ENCODE data around the gene NID1. TPM values are rescaled to one million over a fixed set of nuclear protein-coding genes. Genes with fewer than 3 reads are reported as not detected.

Gene NID1
- total RNA-seq, 1 experiment from 2014 or later, result 0.32 TPM

DNA sequence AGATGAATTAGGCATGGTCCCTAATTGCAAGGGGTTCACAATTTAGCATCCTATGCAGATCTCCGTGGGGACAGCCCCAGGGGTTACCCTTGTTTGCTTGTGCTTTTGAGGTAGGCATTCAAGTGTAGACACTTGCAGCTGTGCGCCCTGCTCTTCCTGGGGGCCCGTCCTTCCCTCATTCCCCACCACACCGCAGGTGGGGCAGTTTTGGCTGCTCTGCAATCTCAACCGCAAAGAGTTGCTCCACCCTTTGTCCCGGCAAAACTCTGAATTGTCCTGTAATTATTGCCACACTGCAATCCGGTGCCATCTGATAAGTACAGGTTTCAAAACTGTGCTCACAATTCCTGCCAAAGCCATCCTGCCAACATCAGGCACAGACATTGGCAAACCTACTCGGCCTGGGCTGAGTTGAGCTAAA, 132.8 kb downstream of the NID1 start (continued):
- no peak for TF ChIP-seq REST (IDR thresholded peaks at IDR 0.05; ENCODE audit: low read depth)
- TF ChIP-seq FOSL1 (IDR thresholded peaks at IDR 0.05; ENCODE audit: low read depth), result no peak
- no peak for TF ChIP-seq EGR1 (IDR thresholded peaks at IDR 0.05; ENCODE audit: low read depth)
- no peak for TF ChIP-seq ZNF274 (IDR thresholded peaks at IDR 0.05; ENCODE audit: low read depth, low read length)
- TF ChIP-seq POLR2AphosphoS5 (IDR thresholded peaks at IDR 0.05; ENCODE audit: low read depth, low read length), result no peak
- no peak for TF ChIP-seq EZH2 (IDR thresholded peaks at IDR 0.05)
- no peak for TF ChIP-seq TCF7L2 (IDR thresholded peaks at IDR 0.05; ENCODE audit: borderline replicate concordance, extremely low read depth, insufficient read depth, insufficient read length)
- no peak for TF ChIP-seq POLR2A (IDR thresholded peaks at IDR 0.05; ENCODE audit: borderline replicate concordance, extremely low read depth, insufficient read depth, insufficient read length)

GRCh38 chr1:235931171-235931738, 133.6 kb downstream of the NID1 start:
- Histone ChIP-seq H2AFZ (ENCODE audit: low read depth, low read length, poor library complexity, severe bottlenecking) (no peak overlapping the region), H4K20me1 (ENCODE audit: insufficient read depth) (no peaks in the 10 kb centered on the region), H3K4me1 (ENCODE audit: control insufficient read depth in 1 of 2, insufficient read depth in 2 of 2, low read length in 2 of 2) (peaks cover 0 to 2% of the 10 kb centered on the region in 2 experiments; a peak in 1 of 4 replicates), H3K9ac (ENCODE audit: low read length) (no peak overlapping the region), H3K27ac (ENCODE audit: low read depth, low read length) (no peak overlapping the region), H3K4me3 (replicated peaks in 1 of 2; ENCODE audit: low read depth in 1 of 2, low read length in 2 of 2) (no peak overlapping the region), H3K9me3 (ENCODE audit: control insufficient read depth in 1 of 2, insufficient read depth in 1 of 2, low read depth in 1 of 2, low read length in 2 of 2) (no peaks in the 10 kb centered on the region), H3K27me3 (ENCODE audit: insufficient read depth, low read length) (no peaks in the 10 kb centered on the region), H3K9me2 (ENCODE audit: insufficient read depth) (no peaks in the 10 kb centered on the region; the same call in 1 of the 2 replicates), H3K36me3 (ENCODE audit: control insufficient read depth in 1 of 2, insufficient read depth in 2 of 2, low read length in 2 of 2) (no peaks in the 10 kb centered on the region), H3K4me2 (ENCODE audit: low read length) (no peak overlapping the region), H3K79me2 (ENCODE audit: insufficient read depth, low read length) (no peaks in the 10 kb centered on the region)
- intact Hi-C loops (cut with micrococcal nuclease), result no loop called here
- DNase-seq (ENCODE audit: low read depth, low spot score) (no peak), ATAC-seq (no peak)
- TF ChIP-seq YY1 (IDR thresholded peaks at IDR 0.05; ENCODE audit: extremely low read depth, insufficient replicate concordance, low read depth, low read length), result no peak
- ChIA-PET CTCF (no interaction called here), POLR2A (no interaction called here), RAD21 (ENCODE audit: low non-redundant PET in 1 of 2, low total read pairs in 2 of 2, uncharacterized antibody in 2 of 2, unreplicated experiment in 2 of 2) (no interaction called here)
- BruUV-seq (replicated peaks), result no TSS peak

Measured in HCT116 (cell line).